Fibroblast of skin of right quadriceps (primary cell): ENCODE measurements around the gene GPBP1.
"Not testable (repeated sequence)": the region's sequence is repeated elsewhere in the genome, so short reads cannot be mapped to it uniquely, and the experiment has no call there.

Experiments
- DNase-seq: peaks from one replicate; pipeline ENCODE4 v3.0.0-alpha.2; 2013

Gene GPBP1

GRCh38 chr5:57215629-57216195, 41.9 kb downstream of the GPBP1 start:
- DNase-seq: no peak

- DNase-seq: peak; percentile 68
Measured at GRCh38 chr5:57216714-57217113, 42.9 kb downstream of the GPBP1 start.

- DNase-seq: no peak
Measured at GRCh38 chr5:57219386-57219785, 45.5 kb downstream of the GPBP1 start.

- DNase-seq: peak; percentile 58
Measured at GRCh38 chr5:57221049-57221568, 47.2 kb downstream of the GPBP1 start.

- DNase-seq: no peak
Measured at GRCh38 chr5:57225553-57225952, 51.7 kb downstream of the GPBP1 start.

- DNase-seq: no peak
Measured at GRCh38 chr5:57229313-57229712, 55.5 kb downstream of the GPBP1 start.

GRCh38 chr5:57231607-57232006, 57.7 kb downstream of the GPBP1 start:
- DNase-seq: no peak

GRCh38 chr5:57232293-57233033, 58.6 kb downstream of the GPBP1 start:
- DNase-seq: no peak

GRCh38 chr5:57243286-57244137, 69.7 kb downstream of the GPBP1 start:
- no peak for DNase-seq

GRCh38 chr5:57244331-57244730, 70.5 kb downstream of the GPBP1 start:
- DNase-seq: no peak

GRCh38 chr5:57246426-57246825, 72.6 kb downstream of the GPBP1 start:
- DNase-seq: no peak

- no peak for DNase-seq
Measured at GRCh38 chr5:57247765-57248164, 73.9 kb downstream of the GPBP1 start.

- no peak for DNase-seq
Measured at GRCh38 chr5:57249265-57249874, 75.5 kb downstream of the GPBP1 start.

- no peak for DNase-seq
Measured at GRCh38 chr5:57258052-57258451, 84.2 kb downstream of the GPBP1 start.

GRCh38 chr5:57258943-57259342, 85.1 kb downstream of the GPBP1 start:
- no peak for DNase-seq

GRCh38 chr5:57259704-57260103, 85.8 kb downstream of the GPBP1 start:
- no peak for DNase-seq

- no peak for DNase-seq
Measured at GRCh38 chr5:57262541-57262940, 88.7 kb downstream of the GPBP1 start.

- no peak for DNase-seq
Measured at GRCh38 chr5:57267805-57268204, 93.9 kb downstream of the GPBP1 start.

GRCh38 chr5:57276353-57276752, 102.5 kb downstream of the GPBP1 start:
- DNase-seq: no peak

- DNase-seq: peak; percentile 13
Measured at GRCh38 chr5:57277085-57277484, 103.2 kb downstream of the GPBP1 start.

GRCh38 chr5:57280853-57281252, 107.0 kb downstream of the GPBP1 start:
- DNase-seq: no peak

- DNase-seq: not testable (repeated sequence)
Measured at GRCh38 chr5:57285084-57285483, 111.2 kb downstream of the GPBP1 start.

GRCh38 chr5:57291894-57292293, 118.0 kb downstream of the GPBP1 start:
- DNase-seq: no peak
